ENCODE data around the gene TOR2A.

- TF ChIP-seq CTCF (conservative IDR thresholded peaks at IDR 0.05) (no peak), EZH2 (IDR thresholded peaks at IDR 0.05; ENCODE audit: low read depth) (no peak)
These were observed 35.9 kb upstream of the TOR2A start for GRCh38 chr9:127770905-127771569.
